Measurements from ENCODE around the gene SLC6A17. TPM values are rescaled to one million over a fixed set of nuclear protein-coding genes. Genes with fewer than 3 reads are reported as not detected.

Gene SLC6A17
- total RNA-seq, 2 donors from 2014 or later: 0.51 to 1.8 TPM

GRCh38 chr1:110165761-110166231, 15.5 kb downstream of the SLC6A17 start:
- intact Hi-C loops (cut with DNase I): no loop called here
- no peak for DNase-seq (ENCODE audit: low spot score)

GRCh38 chr1:110166861-110167260, 16.6 kb downstream of the SLC6A17 start:
- intact Hi-C loops (cut with DNase I): no loop called here
- DNase-seq (ENCODE audit: low spot score): no peak

DNA sequence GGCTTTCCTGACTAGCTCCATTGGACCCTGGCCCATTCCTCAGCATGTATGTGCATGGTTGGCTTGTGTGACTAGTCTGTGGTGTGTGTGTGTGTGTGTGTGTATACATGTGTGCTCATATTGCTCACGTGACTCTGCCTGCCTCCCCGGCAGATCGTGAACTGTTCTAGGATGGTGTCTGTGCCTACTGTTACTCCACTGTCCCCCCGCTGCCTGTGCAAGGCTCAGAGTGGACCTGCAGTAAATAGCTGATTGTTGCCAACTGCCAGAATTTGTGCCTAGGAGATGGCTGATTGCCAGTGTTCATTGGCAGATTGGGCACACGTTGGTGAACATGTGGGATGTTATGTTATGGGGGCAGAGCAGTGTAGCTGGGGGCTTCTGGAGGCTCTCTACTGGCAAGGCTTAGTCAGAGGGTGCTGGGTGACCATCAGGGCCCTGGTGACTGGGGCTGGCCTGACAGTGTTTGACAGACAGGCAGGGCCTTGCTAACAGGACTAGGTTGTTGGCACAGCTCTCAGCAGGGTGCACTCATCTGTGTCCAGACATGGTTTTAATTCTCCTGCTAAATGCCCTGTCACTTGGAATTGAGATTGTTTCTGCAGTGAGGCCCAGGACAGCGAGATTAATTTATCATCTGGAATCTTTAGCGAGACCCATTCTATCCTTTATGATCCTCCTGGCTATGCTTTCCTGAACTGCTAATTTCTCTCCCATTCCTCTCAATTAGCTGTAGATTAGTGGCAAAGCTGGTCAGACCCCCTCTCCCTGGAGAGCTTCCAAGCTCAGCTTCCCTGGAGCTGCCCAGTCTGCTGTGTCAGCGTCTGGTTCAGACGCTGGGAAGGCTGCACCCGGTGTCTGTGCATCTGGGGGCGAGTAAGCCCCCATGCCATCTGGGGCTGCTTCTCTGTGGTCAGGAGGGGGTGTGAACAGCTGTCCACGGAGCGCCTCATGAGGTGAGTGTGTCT, 20.8 kb downstream of the SLC6A17 start:
- intact Hi-C loops (cut with DNase I): no loop called here
- no peak for DNase-seq (ENCODE audit: low spot score)

GRCh38 chr1:110172001-110172400, 21.7 kb downstream of the SLC6A17 start:
- intact Hi-C loops (cut with DNase I): no loop called here
- no peak for DNase-seq (ENCODE audit: low spot score)

DNA sequence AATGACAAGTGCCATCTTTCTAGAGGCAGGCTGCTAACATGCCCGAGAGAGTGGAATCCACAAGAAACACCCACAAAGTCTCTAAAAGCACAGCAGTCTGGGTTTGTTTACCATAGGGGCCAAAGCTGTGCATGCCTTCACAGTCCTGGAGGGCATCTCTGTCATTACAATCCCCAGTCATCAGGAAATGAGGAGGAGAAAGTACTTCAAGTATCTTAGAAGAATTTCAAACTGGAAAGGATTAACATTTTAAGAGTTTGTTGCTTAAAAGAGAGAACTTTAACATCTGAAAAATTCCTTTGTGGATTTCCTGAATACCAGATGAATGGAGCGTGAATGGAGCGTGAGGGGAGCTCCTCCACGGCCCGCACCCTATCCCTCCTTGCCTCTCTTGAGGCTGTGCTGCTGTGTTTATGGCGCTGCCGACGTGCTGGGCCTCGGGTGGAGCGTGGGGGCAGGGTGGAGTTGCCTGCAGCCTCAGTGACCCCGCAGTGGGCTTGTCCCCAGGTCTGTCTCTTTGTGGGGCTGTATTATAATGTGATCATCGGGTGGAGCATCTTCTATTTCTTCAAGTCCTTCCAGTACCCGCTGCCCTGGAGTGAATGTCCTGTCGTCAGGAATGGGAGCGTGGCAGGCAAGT, 23.3 kb downstream of the SLC6A17 start:
- no peak for DNase-seq (ENCODE audit: low spot score)
- intact Hi-C loops (cut with DNase I): no loop called here

- intact Hi-C loops (cut with DNase I): no loop called here
- no peak for DNase-seq (ENCODE audit: low spot score)
These were observed 24.7 kb downstream of the SLC6A17 start for GRCh38 chr1:110174961-110175360.

DNA sequence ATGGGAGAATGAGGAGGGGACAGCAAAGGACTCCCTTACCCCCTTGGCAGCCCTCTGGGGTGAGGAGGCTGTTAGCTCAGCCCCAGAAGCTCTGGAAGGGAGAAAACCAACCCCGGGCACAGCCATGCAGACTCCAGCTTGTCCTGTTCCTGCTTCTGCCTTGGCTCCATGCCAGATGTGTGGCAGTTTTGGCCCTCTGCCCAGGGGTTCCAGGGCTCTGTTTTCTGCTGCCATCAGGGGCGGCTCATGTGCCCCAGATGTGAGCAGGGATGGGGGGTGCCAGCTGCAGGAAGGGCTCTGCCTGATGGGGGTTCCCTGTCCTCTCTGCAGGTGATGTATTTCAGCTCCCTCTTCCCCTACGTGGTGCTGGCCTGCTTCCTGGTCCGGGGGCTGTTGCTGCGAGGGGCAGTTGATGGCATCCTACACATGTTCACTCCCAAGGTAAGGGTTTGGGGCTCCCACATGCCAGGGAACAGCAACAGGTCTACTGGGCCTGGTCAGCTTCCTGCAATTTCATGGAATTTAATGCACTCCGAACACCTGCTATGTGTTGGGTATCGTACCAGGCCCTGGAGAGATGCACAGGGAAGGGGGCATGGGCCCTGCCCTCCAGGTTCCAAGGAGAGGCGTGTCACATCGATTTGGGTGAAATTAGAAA, 26.1 kb downstream of the SLC6A17 start:
- intact Hi-C loops (cut with DNase I): no loop called here
- no peak for DNase-seq (ENCODE audit: low spot score)

DNA sequence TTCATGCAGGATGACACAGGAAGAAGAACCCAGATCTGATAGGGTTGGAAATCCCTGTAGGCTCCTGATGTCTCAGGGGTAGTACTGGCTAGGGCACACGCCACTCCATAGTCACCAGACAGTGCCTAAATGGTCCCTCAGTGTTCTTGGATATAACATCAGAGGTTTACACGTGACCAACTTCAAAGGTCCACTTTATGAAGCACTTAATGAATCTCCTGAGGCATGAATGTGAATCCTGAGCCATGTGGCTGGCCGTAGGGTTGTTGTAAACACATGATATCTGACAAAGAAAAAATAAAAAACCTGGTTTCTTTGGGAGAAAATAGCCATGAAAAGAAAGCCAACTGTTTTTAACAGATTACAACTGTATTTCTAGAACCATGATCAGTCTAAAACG, 27.5 kb downstream of the SLC6A17 start:
- intact Hi-C loops (cut with DNase I): no loop called here

DNA sequence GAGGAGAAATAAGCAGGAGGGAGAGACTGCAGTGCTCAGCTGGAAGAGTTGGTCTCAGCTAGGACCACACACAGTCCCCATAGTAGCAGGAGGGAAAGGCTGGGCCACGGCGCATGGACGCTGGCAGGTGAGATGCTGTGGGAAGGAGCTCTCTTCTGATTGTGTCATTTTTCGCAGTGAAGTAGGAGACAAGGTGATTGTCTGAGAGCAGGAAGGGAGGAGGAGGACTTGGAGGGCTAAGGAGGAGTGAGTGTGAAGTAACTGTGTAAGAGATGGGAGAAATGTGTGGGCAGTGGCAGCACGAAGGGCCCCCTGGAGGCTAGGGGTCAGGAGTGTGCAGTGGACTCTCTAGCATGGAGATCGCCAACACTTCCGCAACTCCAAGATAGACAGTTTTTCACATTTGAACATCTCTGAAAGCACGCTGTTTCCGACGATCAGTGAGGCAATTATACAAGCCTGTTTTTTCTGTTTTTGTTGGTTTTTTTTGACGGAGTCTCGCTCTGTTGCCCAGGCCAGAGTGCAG, 33.4 kb downstream of the SLC6A17 start:
- peak; percentile 16 for DNase-seq (ENCODE audit: low spot score)
- intact Hi-C loops (cut with DNase I): no loop called here

More for the DNA sequence above, 27.5 kb downstream of the SLC6A17 start:
- DNase-seq (ENCODE audit: low spot score): no peak

- peak; percentile 4 for DNase-seq (ENCODE audit: low spot score)
- intact Hi-C loops (cut with DNase I): no loop called here
These were observed 34.2 kb downstream of the SLC6A17 start for GRCh38 chr1:110184446-110184845.

GRCh38 chr1:110185181-110185580, 34.9 kb downstream of the SLC6A17 start:
- intact Hi-C loops (cut with DNase I): no loop called here
- peak; percentile 68 for DNase-seq (ENCODE audit: low spot score)

- no peak for DNase-seq (ENCODE audit: low spot score)
- intact Hi-C loops (cut with DNase I): loop anchor here in 1 of 2 donors (2.0 kb wide), 1 partner anchor 34 kb away; no protein-coding TSS in a partner anchor
These were observed 36.3 kb downstream of the SLC6A17 start for GRCh38 chr1:110186558-110186957.

DNA sequence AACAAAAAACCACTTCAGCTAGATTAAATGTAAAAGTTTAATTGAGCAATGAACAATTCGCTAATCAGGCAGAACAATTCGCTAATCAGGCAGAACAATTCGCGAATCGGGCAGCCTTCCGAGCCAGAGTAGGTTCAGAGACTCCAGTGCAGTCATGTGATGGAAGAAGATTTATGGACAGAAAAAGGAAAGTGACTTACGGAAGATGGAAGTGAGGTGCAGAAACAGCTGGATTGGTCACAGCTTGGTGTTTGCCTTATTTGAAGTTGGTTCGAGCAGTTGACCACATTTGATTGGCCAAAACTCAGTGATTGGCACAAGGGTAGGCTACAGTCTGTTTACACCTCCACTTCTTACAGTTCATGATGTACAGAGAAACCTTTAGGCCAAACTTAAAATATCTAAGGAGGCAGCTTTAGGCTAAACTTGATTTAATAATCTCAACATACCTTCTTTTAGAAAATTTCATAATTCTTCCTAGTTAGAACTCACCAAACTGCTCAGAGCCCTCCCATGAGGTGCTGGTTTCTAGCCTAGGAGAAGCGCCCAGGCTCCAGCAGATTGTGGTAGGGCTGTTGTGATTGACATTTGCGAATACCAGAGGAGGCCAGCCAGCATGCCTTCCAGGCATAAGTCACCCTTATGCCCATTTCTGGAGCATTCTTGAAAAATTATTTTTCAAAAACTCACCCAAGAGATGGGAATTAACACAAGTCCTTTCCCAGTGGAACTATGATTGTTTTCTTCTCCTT, 37.0 kb downstream of the SLC6A17 start:
- peak; percentile 74 for DNase-seq (ENCODE audit: low spot score)
- intact Hi-C loops (cut with DNase I): loop anchor here in 1 of 2 donors (2.0 kb wide), 1 partner anchor 33 kb away; no protein-coding TSS in a partner anchor

GRCh38 chr1:110188035-110188618, 37.8 kb downstream of the SLC6A17 start:
- peak; percentile 38 for DNase-seq (ENCODE audit: low spot score)
- intact Hi-C loops (cut with DNase I): no loop called here

DNA sequence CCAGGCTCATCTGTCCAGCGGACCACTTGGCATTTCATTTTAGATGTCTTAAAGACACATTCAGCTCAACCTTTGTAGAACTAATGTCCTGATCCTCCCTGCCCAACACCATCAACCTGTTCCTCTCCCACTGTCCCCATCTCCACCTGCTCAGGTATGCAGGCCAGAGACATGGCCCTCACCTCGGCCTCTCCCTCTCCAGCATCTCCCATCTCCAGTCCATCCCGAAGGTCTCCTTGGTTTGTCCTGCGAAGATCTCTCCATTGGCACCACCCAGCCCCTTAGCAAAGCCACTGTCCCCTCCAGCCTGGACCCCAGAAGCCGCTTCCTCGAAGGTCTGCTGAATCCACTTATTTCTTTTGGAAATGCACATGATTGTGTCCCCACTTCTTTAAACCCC, 38.9 kb downstream of the SLC6A17 start:
- peak; percentile 55 for DNase-seq (ENCODE audit: low spot score)
- intact Hi-C loops (cut with DNase I): no loop called here

GRCh38 chr1:110190282-110190929, 40.1 kb downstream of the SLC6A17 start:
- DNase-seq (ENCODE audit: low spot score): peak; percentile 64
- intact Hi-C loops (cut with DNase I): no loop called here

DNA sequence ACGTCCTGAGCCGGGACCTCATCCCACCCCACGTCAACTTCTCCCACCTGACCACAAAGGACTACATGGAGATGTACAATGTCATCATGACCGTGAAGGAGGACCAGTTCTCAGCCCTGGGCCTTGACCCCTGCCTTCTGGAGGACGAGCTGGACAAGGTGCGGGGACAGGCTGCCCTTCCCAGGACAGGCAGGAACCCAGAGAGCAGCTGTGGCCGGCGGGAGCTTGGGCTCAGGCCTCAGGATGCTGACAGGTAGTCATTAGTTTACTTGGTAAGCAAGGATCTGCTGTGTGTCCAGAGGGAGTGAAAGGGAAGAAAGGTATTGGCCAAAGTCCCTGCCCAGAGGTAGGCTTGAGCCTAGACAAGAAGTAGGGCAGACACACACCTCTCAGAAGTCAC, 42.2 kb downstream of the SLC6A17 start:
- intact Hi-C loops (cut with DNase I): no loop called here
- DNase-seq (ENCODE audit: low spot score): peak; percentile 58

GRCh38 chr1:110195196-110195595, 44.9 kb downstream of the SLC6A17 start:
- intact Hi-C loops (cut with DNase I): no loop called here
- no peak for DNase-seq (ENCODE audit: low spot score)
